Body of pancreas (tissue), 4 donors: Measurements from ENCODE around the gene SLC29A2.

Experiments
- CTCF ChIP-seq, 7 experiments: fragments of 450-650 bp in 4 of 7; fragments of 200-600 bp in 3 of 7; sonication (generic) in 3 of 7; IDR thresholded peaks; one replicate each; pipeline ENCODE4 v1.5.1; 2016 to 2019; ENCODE audit warnings: antibody characterized with exemption in 7 of 7
- POLR2A ChIP-seq, 3 donors: fragments of 450-650 bp; IDR thresholded peaks; one replicate each; pipeline ENCODE4 v1.6.1; 2016; ENCODE audit warnings: antibody characterized with exemption in 3 of 3, mild to moderate bottlenecking in 2 of 3

- TF ChIP-seq CTCF (IDR thresholded peaks at IDR 0.05) (no peak), POLR2A (IDR thresholded peaks at IDR 0.05) (no peak)
Observed at GRCh38 chr11:66361502-66361941, 10.0 kb downstream of the SLC29A2 start.
